DOHH2 (cell line): ENCODE measurements around the gene HTR4.

Experiments used
- H3F3A ChIP-seq: fragments of 200-600 bp; sonication (generic), shearing (Covaris generic); 2 replicates; pipeline ENCODE4 v1.6.0; 2016; ENCODE audit warnings: antibody characterized with exemption, mild to moderate bottlenecking; ENCODE audit not compliant: control insufficient read depth, insufficient read depth
- H3K27ac ChIP-seq: fragments of 200-600 bp; sonication (generic); 2 replicates; pipeline ENCODE4 v1.5.1; 2014; ENCODE audit warnings: low read depth, mild to moderate bottlenecking, low read length, moderate library complexity
- H3K27me3 ChIP-seq: fragments of 200-600 bp; sonication (generic); 2 replicates; pipeline ENCODE4 v1.6.1; 2014; ENCODE audit warnings: mild to moderate bottlenecking, low read length, mixed read lengths; ENCODE audit not compliant: control insufficient read depth
- H3K36me3 ChIP-seq: fragments of 200-600 bp; sonication (generic); 2 replicates; pipeline ENCODE4 v1.6.1; 2014; ENCODE audit warnings: mild to moderate bottlenecking, low read length, moderate library complexity, mixed read lengths; ENCODE audit not compliant: control insufficient read depth
- H3K4me1 ChIP-seq: fragments of 200-600 bp; sonication (generic); 2 replicates; pipeline ENCODE4 v1.6.1; 2014; ENCODE audit warnings: mild to moderate bottlenecking, low read length, mixed read lengths; ENCODE audit not compliant: control insufficient read depth
- H3K4me2 ChIP-seq: fragments of 200-600 bp; sonication (generic); 2 replicates; pipeline ENCODE4 v1.6.0; 2014; ENCODE audit warnings: mild to moderate bottlenecking, low read length, moderate library complexity
- H3K4me3 ChIP-seq: fragments of 200-600 bp; sonication (generic); 2 replicates; pipeline ENCODE4 v1.5.1; 2014; ENCODE audit warnings: mild to moderate bottlenecking, low read length, mixed read lengths
- H3K79me2 ChIP-seq: fragments of 200-600 bp; sonication (generic); 2 replicates; pipeline ENCODE4 v1.6.1; 2014; ENCODE audit warnings: mild to moderate bottlenecking, low read length, mixed read lengths; ENCODE audit not compliant: control insufficient read depth
- H3K9me2 ChIP-seq: fragments of 200-600 bp; sonication (generic); replicated peaks from 2 replicates; pipeline ENCODE4 v1.6.1; 2014; ENCODE audit warnings: mild to moderate bottlenecking, low read length, mixed read lengths; ENCODE audit not compliant: control insufficient read depth
- H3K9me3 ChIP-seq: fragments of 200-600 bp; sonication (generic); 2 replicates; pipeline ENCODE4 v1.6.1; 2014; ENCODE audit warnings: antibody characterized with exemption, low read length, mixed read lengths; ENCODE audit not compliant: control insufficient read depth, insufficient read depth
- H4K20me1 ChIP-seq: fragments of 200-600 bp; sonication (generic); 2 replicates; pipeline ENCODE4 v1.6.0; 2014; ENCODE audit warnings: low read depth, mild to moderate bottlenecking, antibody characterized with exemption, low read length, moderate library complexity; ENCODE audit not compliant: control insufficient read depth, insufficient read depth
- CTCF ChIP-seq: fragments of 200-600 bp; sonication (generic); IDR thresholded peaks from one replicate; pipeline ENCODE4 v1.5.1; 2014; ENCODE audit warnings: antibody characterized with exemption, mild to moderate bottlenecking, low read depth, low read length; ENCODE audit not compliant: poor library complexity, severe bottlenecking
- EZH2phosphoT487 ChIP-seq: fragments of 200-600 bp; sonication (generic); IDR thresholded peaks from 2 replicates; pipeline ENCODE4 v1.6.1; 2017; ENCODE audit warnings: borderline replicate concordance, mild to moderate bottlenecking, antibody characterized with exemption, low read length, moderate library complexity, mixed read lengths

The HTR4 gene

DNA sequence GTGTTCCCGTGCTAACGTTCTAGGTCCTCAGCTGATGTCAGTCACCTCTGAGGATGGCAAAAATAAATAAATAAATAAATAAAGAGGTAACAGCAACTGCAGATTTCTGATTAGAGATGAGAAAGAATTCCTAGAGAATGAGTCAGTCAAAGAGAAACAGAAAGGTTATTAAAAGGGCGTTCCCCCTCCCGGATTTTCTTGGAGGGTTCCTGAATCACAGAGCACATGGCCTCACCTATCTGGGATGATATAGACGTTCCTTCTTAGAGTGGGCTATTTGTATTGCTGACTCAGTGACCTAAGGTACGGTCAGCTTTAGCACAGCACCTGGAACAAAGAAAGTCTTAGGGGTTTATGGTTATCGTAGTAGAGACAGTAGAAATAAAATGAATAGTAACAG lies 30.6 kb downstream of the HTR4 start:
- no peaks in the 10 kb centered on the region for H3K79me2 ChIP-seq
- H3K4me3 ChIP-seq, result no peak overlapping the region
- no peaks in the 10 kb centered on the region for H3K36me3 ChIP-seq
- no peaks in the 10 kb centered on the region for H3K4me1 ChIP-seq
- H3K4me2 ChIP-seq, result no peak overlapping the region
- no peak for TF ChIP-seq CTCF
- TF ChIP-seq EZH2phosphoT487, result no peak
- no peak overlapping the region for H3K27ac ChIP-seq
- H3K9me3 ChIP-seq, result no peaks in the 10 kb centered on the region
- H3K9me2 ChIP-seq, result no peaks in the 10 kb centered on the region
- no peaks in the 10 kb centered on the region for H4K20me1 ChIP-seq
- no peaks in the 10 kb centered on the region for H3F3A ChIP-seq
- H3K27me3 ChIP-seq, result no peaks in the 10 kb centered on the region

DNA sequence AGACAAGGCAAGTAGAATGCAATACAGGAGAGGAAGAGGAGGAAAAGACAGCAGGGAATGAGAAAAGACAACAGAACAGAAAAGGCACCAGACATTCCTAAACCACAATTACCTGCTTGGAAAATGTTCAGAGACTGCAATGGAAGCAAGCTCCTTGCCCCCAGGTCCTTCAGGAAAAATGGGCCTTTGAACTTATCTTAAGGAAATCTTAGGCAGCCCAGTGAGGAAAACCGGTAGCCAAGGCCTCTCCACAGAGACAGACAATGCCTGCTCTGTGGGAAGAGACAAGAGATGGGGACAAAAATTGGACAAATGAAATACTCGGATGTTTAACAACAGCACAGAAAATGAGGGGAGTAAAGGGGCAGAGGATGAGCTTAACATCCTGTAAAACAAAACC lies 31.2 kb downstream of the HTR4 start:
- Histone ChIP-seq H3K4me2 (no peak overlapping the region), H3K4me1 (no peaks in the 10 kb centered on the region), H3K79me2 (no peaks in the 10 kb centered on the region), H3K9me2 (no peaks in the 10 kb centered on the region), H4K20me1 (no peaks in the 10 kb centered on the region), H3K27me3 (no peaks in the 10 kb centered on the region), H3K4me3 (no peak overlapping the region), H3K36me3 (no peaks in the 10 kb centered on the region), H3K27ac (no peak overlapping the region), H3K9me3 (no peaks in the 10 kb centered on the region), H3F3A (no peaks in the 10 kb centered on the region)
- TF ChIP-seq EZH2phosphoT487 (no peak), CTCF (no peak)

DNA sequence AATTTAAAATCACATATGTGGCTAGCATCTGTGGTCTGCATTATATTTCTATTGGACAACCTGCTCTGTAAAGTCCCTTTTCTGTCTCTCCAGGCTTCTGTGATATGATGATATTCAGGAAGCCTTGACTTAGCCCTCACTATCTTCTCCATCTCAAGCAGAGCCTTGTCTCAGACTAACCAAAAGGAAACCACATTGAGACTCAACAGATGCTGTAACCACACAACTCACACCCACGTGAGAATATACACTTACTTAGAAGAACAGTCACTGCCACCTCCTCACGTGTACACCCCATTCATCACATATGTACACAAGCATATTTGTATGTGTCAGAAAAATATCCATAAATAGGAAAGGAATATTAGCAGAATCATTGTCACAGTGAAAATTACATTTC lies 33.6 kb downstream of the HTR4 start:
- H3K9me2 ChIP-seq, result no peaks in the 10 kb centered on the region
- no peaks in the 10 kb centered on the region for H3K79me2 ChIP-seq
- no peaks in the 10 kb centered on the region for H3K36me3 ChIP-seq
- H3K4me3 ChIP-seq, result no peak overlapping the region
- no peak overlapping the region for H3K27ac ChIP-seq
- no peaks in the 10 kb centered on the region for H3F3A ChIP-seq
- no peaks in the 10 kb centered on the region for H3K27me3 ChIP-seq
- TF ChIP-seq CTCF (no peak), EZH2phosphoT487 (no peak)
- H3K9me3 ChIP-seq, result no peaks in the 10 kb centered on the region
- H3K4me1 ChIP-seq, result no peaks in the 10 kb centered on the region
- H4K20me1 ChIP-seq, result no peaks in the 10 kb centered on the region
- H3K4me2 ChIP-seq, result no peak overlapping the region

DNA sequence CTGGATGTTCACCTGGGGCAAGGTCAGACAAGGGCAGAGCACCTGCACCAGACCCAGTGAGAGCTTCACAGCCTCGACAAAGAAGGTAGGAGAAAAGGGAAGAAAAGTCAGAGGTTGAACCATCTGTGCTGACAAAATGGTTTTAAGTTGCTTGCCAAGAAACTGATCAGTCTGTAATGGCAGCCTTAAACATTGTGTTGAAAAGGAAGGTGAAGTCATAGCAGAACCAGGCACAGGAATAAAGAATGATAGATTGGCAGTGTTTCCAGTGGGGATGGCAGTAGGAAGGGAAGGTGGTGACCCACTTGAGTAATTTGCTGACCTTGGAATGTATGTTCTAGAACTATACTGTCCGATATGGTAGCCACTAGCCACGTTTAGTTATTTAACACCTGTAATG lies 34.2 kb downstream of the HTR4 start:
- Histone ChIP-seq H3K27me3 (no peaks in the 10 kb centered on the region), H3K9me3 (no peaks in the 10 kb centered on the region), H3K79me2 (no peaks in the 10 kb centered on the region), H3K4me2 (no peak overlapping the region), H4K20me1 (no peaks in the 10 kb centered on the region), H3K27ac (no peak overlapping the region), H3K4me1 (no peaks in the 10 kb centered on the region), H3K4me3 (no peak overlapping the region), H3K36me3 (no peaks in the 10 kb centered on the region), H3F3A (no peaks in the 10 kb centered on the region), H3K9me2 (no peaks in the 10 kb centered on the region)
- TF ChIP-seq EZH2phosphoT487 (no peak), CTCF (no peak)
